Colonic mucosa (tissue), 4 donors: ENCODE measurements around the gene TRRAP. TPM values are rescaled to one million over a fixed set of nuclear protein-coding genes. Genes with fewer than 3 reads are reported as not detected.

Experiments used
- DNase-seq: peaks from one replicate; pipeline ENCODE4 v3.0.0-alpha.2; 2020
- H3K27ac ChIP-seq: fragments of 200-600 bp; one replicate; pipeline ENCODE4 v1.8.0; 2021
- H3K27me3 ChIP-seq: fragments of 200-600 bp; one replicate; pipeline ENCODE4 v1.8.0; 2021
- H3K36me3 ChIP-seq: fragments of 200-600 bp; one replicate; pipeline ENCODE4 v1.8.0; 2021
- H3K4me1 ChIP-seq: fragments of 200-600 bp; one replicate; pipeline ENCODE4 v1.8.0; 2021; ENCODE audit warnings: mild to moderate bottlenecking
- H3K4me3 ChIP-seq: fragments of 200-600 bp; one replicate; pipeline ENCODE4 v1.8.0; 2021
- H3K9ac ChIP-seq, 2 donors: one replicate each; pipeline ENCODE4 v1.7.0; 2013; ENCODE audit warnings: control low read depth in 2 of 2, low read depth in 2 of 2, low read length in 2 of 2
- H3K9me3 ChIP-seq: fragments of 200-600 bp; one replicate; pipeline ENCODE4 v1.8.0; 2021
- intact Hi-C: fragments of 100-400 bp; cut with DNase I; formaldehyde crosslinking; loops from one replicate; pipeline ENCODE4 v1.14.1; 2022
- total RNA-seq, 2 donors: library from RNA; stranded (reverse); fragmentation: NEBNext Ultra II Directional in 1 of 2; extraction: Animal tissue kit (Norgen Biotek cat#: 25700) in 1 of 2; gene quantifications; one replicate each; pipeline ENCODE4 v1.2.1, GENCODE V29; 2021
- TF ChIP-seq, protein P1 (sequence below): fragments of 200-600 bp; IDR thresholded peaks from one replicate; pipeline ENCODE4 v1.8.0; 2022; ENCODE audit warnings: antibody characterized with exemption, mild to moderate bottlenecking
- donor health status: healthy.
- donor health status: DM: no; HTN: no; CAD: no.
- donor health status: DM: no; HTN: no; CAD: no.

Gene TRRAP
- total RNA-seq, 2 donors from 2014 or later: 33.3 to 39.4 TPM

GRCh38 chr7:98970016-98970615 is 91.8 kb downstream of the TRRAP start:
- intact Hi-C loops: no loop called here
- H3K36me3 ChIP-seq: peaks cover 9% of the 10 kb centered on the region

DNA sequence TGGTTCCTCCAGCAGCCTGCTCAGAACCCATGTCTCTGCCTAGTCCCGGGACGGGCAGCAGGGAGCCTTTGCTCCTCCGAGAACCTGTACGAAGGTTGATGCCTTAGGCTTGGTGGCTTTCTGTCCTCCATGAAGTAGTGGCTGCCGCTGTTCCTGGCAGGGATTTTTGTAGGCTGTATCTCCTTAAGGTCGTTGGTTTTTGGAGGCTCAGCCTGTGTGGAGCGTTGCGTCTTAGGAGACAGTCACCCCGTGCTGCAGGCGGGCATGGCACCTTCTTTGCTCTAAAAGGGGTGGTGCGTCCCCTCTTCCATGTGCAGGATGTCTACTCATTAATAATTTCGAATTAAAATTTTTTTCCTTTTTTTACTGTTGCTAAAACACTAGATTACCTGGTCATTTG is 92.5 kb downstream of the TRRAP start:
- no peak for DNase-seq
- TF ChIP-seq, protein P1, sequence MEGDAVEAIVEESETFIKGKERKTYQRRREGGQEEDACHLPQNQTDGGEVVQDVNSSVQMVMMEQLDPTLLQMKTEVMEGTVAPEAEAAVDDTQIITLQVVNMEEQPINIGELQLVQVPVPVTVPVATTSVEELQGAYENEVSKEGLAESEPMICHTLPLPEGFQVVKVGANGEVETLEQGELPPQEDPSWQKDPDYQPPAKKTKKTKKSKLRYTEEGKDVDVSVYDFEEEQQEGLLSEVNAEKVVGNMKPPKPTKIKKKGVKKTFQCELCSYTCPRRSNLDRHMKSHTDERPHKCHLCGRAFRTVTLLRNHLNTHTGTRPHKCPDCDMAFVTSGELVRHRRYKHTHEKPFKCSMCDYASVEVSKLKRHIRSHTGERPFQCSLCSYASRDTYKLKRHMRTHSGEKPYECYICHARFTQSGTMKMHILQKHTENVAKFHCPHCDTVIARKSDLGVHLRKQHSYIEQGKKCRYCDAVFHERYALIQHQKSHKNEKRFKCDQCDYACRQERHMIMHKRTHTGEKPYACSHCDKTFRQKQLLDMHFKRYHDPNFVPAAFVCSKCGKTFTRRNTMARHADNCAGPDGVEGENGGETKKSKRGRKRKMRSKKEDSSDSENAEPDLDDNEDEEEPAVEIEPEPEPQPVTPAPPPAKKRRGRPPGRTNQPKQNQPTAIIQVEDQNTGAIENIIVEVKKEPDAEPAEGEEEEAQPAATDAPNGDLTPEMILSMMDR: no peak
- H3K9me3 ChIP-seq: no peaks in the 10 kb centered on the region
- H3K27me3 ChIP-seq: no peaks in the 10 kb centered on the region
- H3K9ac ChIP-seq: no peak overlapping the region
- intact Hi-C loops: no loop called here
- no peak overlapping the region for H3K27ac ChIP-seq
- H3K4me1 ChIP-seq: no peaks in the 10 kb centered on the region
- peaks cover 8% of the 10 kb centered on the region for H3K36me3 ChIP-seq
- H3K4me3 ChIP-seq: no peak overlapping the region

More at GRCh38 chr7:98970016-98970615, 91.8 kb downstream of the TRRAP start:
- Histone ChIP-seq H3K9ac (no peak overlapping the region), H3K27me3 (no peaks in the 10 kb centered on the region), H3K4me3 (no peak overlapping the region), H3K9me3 (no peaks in the 10 kb centered on the region), H3K4me1 (no peaks in the 10 kb centered on the region), H3K27ac (no peak overlapping the region)
- TF ChIP-seq, protein P1: no peak
- no peak for DNase-seq

DNA sequence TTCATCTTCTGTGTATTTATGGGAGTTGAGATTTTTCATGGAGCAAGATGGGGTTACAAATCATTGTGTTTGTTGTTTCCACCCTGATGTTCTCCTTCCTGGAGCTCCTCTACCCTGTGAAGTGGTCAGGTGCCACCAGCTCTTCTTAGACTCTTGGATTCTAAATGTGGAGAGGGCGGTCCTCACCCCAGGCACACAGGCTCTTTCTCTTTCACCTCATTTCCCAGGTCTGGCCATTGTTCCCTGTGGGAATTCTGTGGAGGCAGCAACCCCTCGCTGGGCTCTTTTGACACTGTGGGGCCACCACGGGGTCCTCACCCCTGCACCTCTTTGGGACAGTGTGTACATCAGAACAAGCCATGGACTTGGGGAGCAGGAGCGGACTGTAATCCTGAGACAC is 95.9 kb downstream of the TRRAP start:
- intact Hi-C loops: no loop called here
- peaks cover 12% of the 10 kb centered on the region for H3K36me3 ChIP-seq
- DNase-seq: no peak
- H3K27me3 ChIP-seq: no peaks in the 10 kb centered on the region
- TF ChIP-seq, protein P1: no peak
- H3K4me3 ChIP-seq: no peak overlapping the region
- no peaks in the 10 kb centered on the region for H3K9me3 ChIP-seq
- no peak overlapping the region for H3K9ac ChIP-seq
- no peaks in the 10 kb centered on the region for H3K4me1 ChIP-seq
- no peak overlapping the region for H3K27ac ChIP-seq

- H3K4me1 ChIP-seq: no peaks in the 10 kb centered on the region
- no peaks in the 10 kb centered on the region for H3K9me3 ChIP-seq
- no peak for DNase-seq
- TF ChIP-seq, protein P1: no peak
- no peak overlapping the region for H3K27ac ChIP-seq
- no peak overlapping the region for H3K9ac ChIP-seq
- no peaks in the 10 kb centered on the region for H3K27me3 ChIP-seq
- no peak overlapping the region for H3K4me3 ChIP-seq
- H3K36me3 ChIP-seq: peaks cover 12% of the 10 kb centered on the region
- intact Hi-C loops: no loop called here
These were observed 96.8 kb downstream of the TRRAP start for GRCh38 chr7:98974906-98975816.

- H3K4me3 ChIP-seq: no peak overlapping the region
- TF ChIP-seq, protein P1: no peak
- no peak for DNase-seq
- no peaks in the 10 kb centered on the region for H3K27me3 ChIP-seq
- no peaks in the 10 kb centered on the region for H3K9me3 ChIP-seq
- H3K9ac ChIP-seq: no peak overlapping the region
- intact Hi-C loops: no loop called here
- H3K27ac ChIP-seq: no peak overlapping the region
- no peaks in the 10 kb centered on the region for H3K4me1 ChIP-seq
- peaks cover 18% of the 10 kb centered on the region for H3K36me3 ChIP-seq
These were observed 98.3 kb downstream of the TRRAP start for GRCh38 chr7:98976396-98977185.
